Measurements from ENCODE around the gene DYNC2I2. TPM values are rescaled to one million over a fixed set of nuclear protein-coding genes. Genes with fewer than 3 reads are reported as not detected.
"Not testable (repeated sequence)": the region's sequence is repeated elsewhere in the genome, so short reads cannot be mapped to it uniquely, and the experiment has no call there.

The DYNC2I2 gene
- total RNA-seq, 1 donor = 2.1 TPM

- Histone ChIP-seq H3K27me3 (ENCODE audit: insufficient read depth, low read length) (no peaks in the 10 kb centered on the region), H3K9me3 (ENCODE audit: low read depth, low read length) (no peaks in the 10 kb centered on the region), H3K4me3 (ENCODE audit: low read length) (peak overlapping the region; percentile 70), H3K4me1 (ENCODE audit: insufficient read depth, low read length) (peaks cover 51% of the 10 kb centered on the region)
These were observed 33.4 kb upstream of the DYNC2I2 start for GRCh38 chr9:128689820-128690683.

- Histone ChIP-seq H3K9me3 (ENCODE audit: low read depth, low read length) (no peaks in the 10 kb centered on the region), H3K4me1 (ENCODE audit: insufficient read depth, low read length) (peaks cover 58% of the 10 kb centered on the region), H3K27me3 (ENCODE audit: insufficient read depth, low read length) (no peaks in the 10 kb centered on the region), H3K4me3 (ENCODE audit: low read length) (peak overlapping the region; percentile 54)
These were observed 32.7 kb upstream of the DYNC2I2 start for GRCh38 chr9:128689293-128689774.

DNA sequence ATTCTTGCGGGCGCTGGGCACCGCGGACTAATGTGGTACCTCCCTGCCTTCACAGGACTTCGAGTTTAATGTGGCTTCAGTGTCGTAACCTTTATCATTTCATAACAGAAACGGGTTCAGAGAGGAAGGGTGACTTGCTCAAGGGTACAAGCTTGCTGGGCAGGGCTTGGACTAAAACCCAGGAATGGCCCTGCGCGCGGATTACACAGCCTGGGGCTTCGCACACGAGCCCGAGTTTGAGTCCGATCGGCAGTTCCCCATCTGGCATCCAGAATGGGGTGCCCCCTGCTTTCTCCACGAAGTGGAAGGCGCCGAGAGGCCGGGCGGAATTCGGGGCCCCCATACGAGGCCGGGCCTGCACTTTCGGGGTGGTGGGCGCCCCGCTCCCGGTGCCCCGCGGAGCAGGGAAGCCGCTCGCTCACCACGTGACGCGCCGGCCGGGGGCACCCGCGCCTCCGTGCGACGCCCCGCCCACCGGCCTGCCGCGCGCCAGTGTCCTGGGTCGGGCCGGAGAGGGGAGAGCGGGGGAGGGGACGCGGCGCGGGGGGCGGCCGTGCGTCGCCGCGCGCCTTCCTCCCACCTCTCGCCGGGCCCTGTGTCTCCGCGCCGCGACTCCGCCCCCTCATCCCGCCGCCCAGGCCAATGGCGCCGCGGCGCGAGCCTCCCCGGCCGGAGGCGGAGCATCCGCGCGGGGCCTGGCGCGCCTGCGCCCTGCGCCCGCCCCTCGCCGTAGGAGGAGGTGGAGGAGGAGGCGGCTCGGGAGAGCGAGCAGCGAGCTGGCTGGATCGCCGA is 32.0 kb upstream of the DYNC2I2 start, which contains the start of gene SET:
Gene SET (plus strand): TSS at position 722 of the 792 bp plus-strand sequence. CDS start 361 bp downstream, outside the sequence.
- peaks cover 59% of the 10 kb centered on the region for H3K4me1 ChIP-seq (ENCODE audit: insufficient read depth, low read length)

DNA sequence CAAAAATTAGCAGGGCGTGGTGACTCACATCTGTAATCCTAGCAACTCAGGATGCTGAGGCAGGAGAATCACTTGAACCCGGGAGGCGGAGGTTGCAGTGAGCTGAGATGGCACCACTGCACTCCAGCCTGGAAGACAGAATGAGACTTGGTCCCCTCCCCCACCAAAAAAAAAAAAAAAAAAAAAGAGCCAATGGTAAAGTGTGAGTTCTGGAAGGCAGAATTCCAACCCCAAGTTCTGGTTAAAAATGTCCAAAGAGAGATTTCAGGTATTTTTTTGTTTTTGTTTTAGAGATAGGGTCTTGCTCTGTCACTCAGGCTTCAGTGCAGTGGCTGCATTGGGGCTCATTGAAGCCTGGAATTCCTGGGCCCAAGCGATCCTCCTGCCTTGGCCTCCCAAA is 30.8 kb upstream of the DYNC2I2 start:
- no peak overlapping the region for H3K4me3 ChIP-seq (ENCODE audit: low read length)

More for the DNA sequence above, 32.0 kb upstream of the DYNC2I2 start, which contains the start of gene SET:
- Histone ChIP-seq H3K9me3 (ENCODE audit: low read depth, low read length) (no peaks in the 10 kb centered on the region), H3K27me3 (ENCODE audit: insufficient read depth, low read length) (no peaks in the 10 kb centered on the region), H3K4me3 (ENCODE audit: low read length) (peak within 1 kb of the TSS; percentile 70)

GRCh38 chr9:128685636-128686489 is 29.2 kb upstream of the DYNC2I2 start:
- Histone ChIP-seq H3K9me3 (ENCODE audit: low read depth, low read length) (no peaks in the 10 kb centered on the region), H3K4me3 (ENCODE audit: low read length) (peak overlapping the region; percentile 31), H3K4me1 (ENCODE audit: insufficient read depth, low read length) (peaks cover 66% of the 10 kb centered on the region), H3K27me3 (ENCODE audit: insufficient read depth, low read length) (no peaks in the 10 kb centered on the region)

More for the DNA sequence above, 30.8 kb upstream of the DYNC2I2 start:
- H3K9me3 ChIP-seq (ENCODE audit: low read depth, low read length) = no peaks in the 10 kb centered on the region
- H3K27me3 ChIP-seq (ENCODE audit: insufficient read depth, low read length) = no peaks in the 10 kb centered on the region
- H3K4me1 ChIP-seq (ENCODE audit: insufficient read depth, low read length) = peaks cover 67% of the 10 kb centered on the region

DNA sequence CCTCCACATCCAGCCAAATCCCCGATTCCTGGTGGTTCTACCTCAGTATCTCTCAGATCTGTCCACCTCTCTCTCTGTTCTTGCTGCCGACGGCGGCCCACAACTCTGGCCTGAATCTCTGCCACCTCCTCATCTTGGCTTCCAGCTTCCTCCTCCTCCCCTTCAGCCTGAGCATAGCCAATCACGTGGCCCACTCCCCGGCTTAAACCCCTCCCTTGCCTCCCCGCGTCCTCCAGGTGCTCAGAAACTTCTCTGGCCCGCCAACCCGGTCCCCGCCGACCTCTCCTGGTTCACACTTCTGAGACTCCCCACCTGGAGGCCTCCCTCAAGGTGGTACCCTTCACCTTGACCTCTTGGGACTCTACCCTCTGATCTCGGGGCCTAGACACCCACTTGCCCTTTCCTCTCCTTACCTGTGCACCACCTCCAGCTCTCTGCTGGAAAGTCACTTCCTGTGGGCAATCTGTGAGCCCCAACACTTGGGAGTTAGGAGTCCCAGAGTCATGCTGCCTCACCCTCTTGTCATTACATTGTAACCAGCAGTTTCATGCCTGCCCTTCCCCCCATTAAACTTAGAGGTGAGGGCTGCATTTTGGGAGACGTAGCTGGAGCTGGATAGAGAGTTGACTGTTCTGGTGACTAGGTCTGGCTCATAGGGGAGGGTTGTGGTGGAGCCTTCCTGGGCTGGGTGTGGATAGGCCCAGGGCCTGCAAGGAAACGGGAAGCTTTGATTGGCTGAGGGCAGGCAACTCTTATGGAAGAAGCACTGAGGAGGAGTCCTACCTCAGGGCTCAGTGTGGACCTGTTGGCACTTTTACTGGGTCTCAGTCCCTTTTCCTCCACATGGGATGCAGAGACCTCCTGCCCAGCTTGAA is 27.9 kb upstream of the DYNC2I2 start:
- H3K4me3 ChIP-seq (ENCODE audit: low read length) = peak overlapping the region; percentile 61
- peaks cover 58% of the 10 kb centered on the region for H3K4me1 ChIP-seq (ENCODE audit: insufficient read depth, low read length)
- no peaks in the 10 kb centered on the region for H3K9me3 ChIP-seq (ENCODE audit: low read depth, low read length)
- no peaks in the 10 kb centered on the region for H3K27me3 ChIP-seq (ENCODE audit: insufficient read depth, low read length)

DNA sequence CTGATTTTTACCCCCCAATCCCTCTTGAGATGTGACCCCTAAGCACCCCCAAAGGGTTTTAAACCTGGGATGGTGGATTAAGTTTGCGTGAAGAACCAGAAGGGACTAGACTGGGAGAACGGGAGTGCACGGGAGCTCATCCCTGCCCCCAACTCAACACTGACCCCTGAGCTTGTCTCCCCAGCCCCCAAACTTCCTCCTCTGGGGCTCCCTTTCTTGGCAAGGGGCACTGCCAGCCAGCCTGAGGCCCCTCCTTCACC is 27.3 kb upstream of the DYNC2I2 start:
- H3K4me1 ChIP-seq (ENCODE audit: insufficient read depth, low read length) = peaks cover 58% of the 10 kb centered on the region

GRCh38 chr9:128683340-128684064 is 26.9 kb upstream of the DYNC2I2 start:
- Histone ChIP-seq H3K4me1 (ENCODE audit: insufficient read depth, low read length) (peaks cover 56% of the 10 kb centered on the region), H3K4me3 (ENCODE audit: low read length) (peak overlapping the region; percentile 61), H3K27me3 (ENCODE audit: insufficient read depth, low read length) (no peaks in the 10 kb centered on the region), H3K9me3 (ENCODE audit: low read depth, low read length) (no peaks in the 10 kb centered on the region)

More for the DNA sequence above, 27.3 kb upstream of the DYNC2I2 start:
- no peaks in the 10 kb centered on the region for H3K9me3 ChIP-seq (ENCODE audit: low read depth, low read length)
- H3K27me3 ChIP-seq (ENCODE audit: insufficient read depth, low read length) = no peaks in the 10 kb centered on the region
- H3K4me3 ChIP-seq (ENCODE audit: low read length) = peak overlapping the region; percentile 61

DNA sequence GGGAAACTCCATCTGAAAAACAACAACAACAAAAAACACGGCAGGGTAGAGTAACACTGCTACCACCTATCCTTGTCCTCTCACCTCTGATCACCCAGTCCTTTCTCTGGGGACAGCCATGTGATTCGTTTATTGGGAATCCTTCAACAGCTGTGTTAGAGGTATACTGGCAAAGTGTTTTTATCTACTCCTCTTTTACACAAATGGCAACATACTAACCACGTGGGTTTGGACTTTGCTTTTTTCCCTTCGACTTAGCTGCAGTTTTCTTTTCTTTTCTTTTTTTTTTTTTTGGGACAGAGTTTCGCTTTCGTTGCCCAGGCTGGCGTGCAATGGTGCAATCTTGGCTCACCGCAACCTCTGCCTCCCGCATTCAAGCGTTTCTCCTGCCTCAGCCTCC is 21.1 kb upstream of the DYNC2I2 start:
- H3K27me3 ChIP-seq (ENCODE audit: insufficient read depth, low read length) = no peaks in the 10 kb centered on the region
- no peak overlapping the region for H3K4me3 ChIP-seq (ENCODE audit: low read length)
- no peaks in the 10 kb centered on the region for H3K9me3 ChIP-seq (ENCODE audit: low read depth, low read length)
- H3K4me1 ChIP-seq (ENCODE audit: insufficient read depth, low read length) = peaks cover 7% of the 10 kb centered on the region

DNA sequence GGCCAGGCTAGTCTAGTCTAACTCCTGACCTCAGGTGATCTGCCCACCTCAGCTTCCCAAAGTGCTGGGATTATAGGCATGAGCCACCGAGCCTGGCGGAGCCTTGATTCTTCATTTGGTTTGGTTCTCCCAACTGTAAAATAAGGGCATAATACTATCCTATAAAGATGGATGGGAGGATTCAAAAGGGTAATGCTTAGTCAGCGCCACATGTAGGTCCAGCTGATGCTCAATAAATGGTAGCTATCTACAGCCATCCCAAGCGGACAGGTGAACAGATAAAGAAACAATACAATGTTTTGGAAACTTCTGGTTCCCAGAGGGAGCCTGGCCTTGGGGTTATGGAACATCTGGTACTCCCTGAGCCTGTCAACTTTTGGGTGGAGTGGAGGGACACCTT is 18.7 kb upstream of the DYNC2I2 start:
- Histone ChIP-seq H3K9me3 (ENCODE audit: low read depth, low read length) (no peaks in the 10 kb centered on the region), H3K4me1 (ENCODE audit: insufficient read depth, low read length) (no peaks in the 10 kb centered on the region), H3K27me3 (ENCODE audit: insufficient read depth, low read length) (no peaks in the 10 kb centered on the region), H3K4me3 (ENCODE audit: low read length) (no peak overlapping the region)

DNA sequence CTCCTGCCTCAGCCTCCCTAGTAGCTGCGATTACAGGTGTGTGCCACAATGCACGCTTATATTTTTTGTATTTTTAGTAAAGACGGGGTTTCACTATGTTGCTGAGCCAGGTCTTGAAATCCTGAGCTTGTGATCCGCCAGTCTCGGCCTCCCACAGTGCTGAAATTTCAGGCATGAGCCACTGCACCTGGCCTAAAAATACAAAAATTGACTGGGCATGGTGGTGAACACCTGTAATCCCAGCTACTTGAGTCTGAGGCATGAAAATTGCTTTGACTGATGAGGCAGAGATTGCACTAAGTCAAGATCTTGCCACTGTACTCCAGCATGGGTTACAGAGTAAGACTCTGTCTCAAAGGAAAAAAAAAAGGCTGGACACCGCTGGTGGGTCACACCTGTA is 13.1 kb upstream of the DYNC2I2 start:
- H3K4me3 ChIP-seq (ENCODE audit: low read length) = no peak overlapping the region
- H3K9me3 ChIP-seq (ENCODE audit: low read depth, low read length) = no peaks in the 10 kb centered on the region
- H3K4me1 ChIP-seq (ENCODE audit: insufficient read depth, low read length) = no peaks in the 10 kb centered on the region
- no peaks in the 10 kb centered on the region for H3K27me3 ChIP-seq (ENCODE audit: insufficient read depth, low read length)

DNA sequence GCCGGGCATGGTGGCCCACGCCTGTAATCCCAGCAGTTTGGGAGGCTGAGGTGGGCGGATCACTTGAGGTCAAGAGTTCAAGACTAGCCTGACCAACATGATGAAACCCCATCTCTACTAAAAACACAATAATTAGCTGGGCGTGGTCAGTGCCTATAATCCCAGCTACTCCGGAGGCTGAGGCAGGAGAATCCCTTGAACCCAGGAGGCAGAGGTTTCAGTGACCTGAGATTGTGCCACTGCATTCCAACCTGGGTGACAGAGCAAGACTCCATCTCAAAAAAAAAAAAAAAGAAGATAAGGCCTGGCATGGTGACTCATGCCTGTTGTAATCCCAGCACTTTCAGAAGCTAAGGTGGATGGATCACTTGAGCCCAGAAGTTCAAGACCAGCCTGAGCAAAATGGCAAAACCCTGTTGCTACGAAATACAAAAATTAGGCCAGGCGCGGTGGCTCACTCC is 9.9 kb upstream of the DYNC2I2 start:
- H3K4me3 ChIP-seq (ENCODE audit: low read length); H3K27me3 ChIP-seq (ENCODE audit: insufficient read depth, low read length); H3K4me1 ChIP-seq (ENCODE audit: insufficient read depth, low read length); H3K9me3 ChIP-seq (ENCODE audit: low read depth, low read length): not testable (repeated sequence)

- no peaks in the 10 kb centered on the region for H3K27me3 ChIP-seq (ENCODE audit: insufficient read depth, low read length)
- no peaks in the 10 kb centered on the region for H3K9me3 ChIP-seq (ENCODE audit: low read depth, low read length)
- H3K4me3 ChIP-seq (ENCODE audit: low read length) = no peak overlapping the region
- peaks cover 15% of the 10 kb centered on the region for H3K4me1 ChIP-seq (ENCODE audit: insufficient read depth, low read length)
These were observed 1.1 kb upstream of the DYNC2I2 start for GRCh38 chr9:128657796-128658195.
